Sigmoid colon (tissue), 7 donors: Measurements from ENCODE around the gene ANAPC16. TPM values are rescaled to one million over a fixed set of nuclear protein-coding genes. Genes with fewer than 3 reads are reported as not detected.

Experiments
- DNase-seq: peaks from one replicate; pipeline ENCODE4 v3.0.0-alpha.2; 2019
- H3K27ac ChIP-seq, 4 donors: fragments of 200-600 bp; sonication (generic); one replicate each; pipeline ENCODE4 v1.5.1; 2016 to 2019; ENCODE audit warnings: mild to moderate bottlenecking in 1 of 4
- H3K27me3 ChIP-seq, 3 donors: fragments of 200-600 bp; sonication (generic); one replicate each; pipeline ENCODE4 v1.5.1; 2019; ENCODE audit warnings: mild to moderate bottlenecking in 1 of 3
- H3K36me3 ChIP-seq, 4 donors: fragments of 200-600 bp; sonication (generic); one replicate each; pipeline ENCODE4 v1.5.1; 2016 to 2019
- H3K4me1 ChIP-seq, 4 donors: fragments of 200-600 bp; sonication (generic); one replicate each; pipeline ENCODE4 v1.5.1; 2017 to 2019
- H3K4me3 ChIP-seq, 4 donors: fragments of 200-600 bp; sonication (generic); one replicate each; pipeline ENCODE4 v1.5.1; 2017 to 2019; ENCODE audit warnings: mild to moderate bottlenecking in 2 of 4, moderate library complexity in 1 of 4
- H3K9me3 ChIP-seq, 4 donors: fragments of 200-600 bp in 3 of 4; sonication (generic) in 3 of 4; one replicate each; pipeline versions ENCODE4 v1.5.1 to v1.6.1; 2013 to 2019
- CTCF ChIP-seq, 4 experiments: fragments of 450-650 bp in 3 of 4; fragments of 200-600 bp in 1 of 4; IDR thresholded peaks; one replicate each; pipeline ENCODE4 v1.5.1; 2016 to 2019; ENCODE audit warnings: antibody characterized with exemption in 4 of 4, mild to moderate bottlenecking in 3 of 4, moderate library complexity in 2 of 4
- EP300 ChIP-seq, 4 donors: sonication (generic); formaldehyde crosslinking; IDR thresholded peaks; one replicate each; pipeline ENCODE4 v1.6.1; 2017; ENCODE audit warnings: antibody characterized with exemption in 4 of 4
- POLR2A ChIP-seq, 2 donors: fragments of 450-650 bp; IDR thresholded peaks; one replicate each; pipeline ENCODE4 v1.6.1; 2016; ENCODE audit warnings: antibody characterized with exemption in 2 of 2, mild to moderate bottlenecking in 2 of 2, moderate library complexity in 2 of 2
- POLR2AphosphoS5 ChIP-seq, 4 donors: sonication (generic); formaldehyde crosslinking; IDR thresholded peaks; one replicate each; pipeline ENCODE4 v1.6.1; 2017; ENCODE audit warnings: antibody characterized with exemption in 4 of 4
- WGBS, 2 donors: extraction: QIAGEN DNeasy Blood & Tissue Kit; methylation state at CpG; one replicate each; pipeline ENCODE4 v1.1.7; 2013; 5-methylcytosine and 5-hydroxymethylcytosine counted together
- intact Hi-C: fragments of 100-400 bp; cut with DNase I; formaldehyde crosslinking; loops from one replicate; pipeline ENCODE4 v1.15.1; 2023
- polyA plus RNA-seq, 3 donors: library from polyadenylated mRNA; stranded (reverse); fragments of 200-250 nt; gene quantifications; one replicate each; pipeline ENCODE4 v1.2.3, GENCODE V29; 2013
- total RNA-seq, 4 donors: library from RNA; depleted of rRNA; stranded (reverse); fragments of >200 nt; gene quantifications; one replicate each; pipeline ENCODE4 v1.1.0, GENCODE V29; 2016
- donor health status: healthy with polysubstance abuse.
- donor health status: Bipolar disorder and iron deficiency.
- donor health status: healthy.

ANAPC16 gene
- total and polyA plus RNA-seq, 7 donors = 80.0 to 228 (median 187) TPM

- Histone ChIP-seq H3K27me3 (no peaks in the 10 kb centered on the region), H3K4me3 (no peak overlapping the region), H3K27ac (no peak overlapping the region), H3K36me3 (no peaks in the 10 kb centered on the region), H3K4me1 (no peaks in the 10 kb centered on the region), H3K9me3 (no peaks in the 10 kb centered on the region)
- TF ChIP-seq POLR2AphosphoS5 (IDR thresholded peaks at IDR 0.05) (no peak), EP300 (IDR thresholded peaks at IDR 0.05) (no peak), POLR2A (IDR thresholded peaks at IDR 0.05) (no peak), CTCF (IDR thresholded peaks at IDR 0.05) (no peak)
- intact Hi-C loops = no loop called here
- WGBS, 2 donors = 46 to 76% methylated on average over 7 of the region's 7 CpGs
- DNase-seq = no peak
Observed at GRCh38 chr10:72171175-72171630, 44.6 kb upstream of the ANAPC16 start.

GRCh38 chr10:72173262-72173618 is 42.6 kb upstream of the ANAPC16 start:
- Histone ChIP-seq H3K9me3 (no peaks in the 10 kb centered on the region), H3K27me3 (no peaks in the 10 kb centered on the region), H3K36me3 (peaks cover 0 to 4% (median 0%) of the 10 kb centered on the region in 4 donors), H3K4me3 (no peak overlapping the region), H3K27ac (no peak overlapping the region), H3K4me1 (no peaks in the 10 kb centered on the region)
- TF ChIP-seq POLR2AphosphoS5 (IDR thresholded peaks at IDR 0.05) = no peak
- no peak for TF ChIP-seq POLR2A (IDR thresholded peaks at IDR 0.05)
- no peak for TF ChIP-seq EP300 (IDR thresholded peaks at IDR 0.05)
- TF ChIP-seq CTCF (IDR thresholded peaks at IDR 0.05) = no peak
- no peak for DNase-seq
- intact Hi-C loops = no loop called here
- 92% methylated on average over 3 of the region's 3 CpGs for WGBS, 2 donors

- 80 to 86% methylated on average over 7 of the region's 7 CpGs for WGBS, 2 donors
- no peaks in the 10 kb centered on the region for H3K9me3 ChIP-seq
- no peak overlapping the region for H3K27ac ChIP-seq
- H3K4me3 ChIP-seq = no peak overlapping the region
- no peaks in the 10 kb centered on the region for H3K4me1 ChIP-seq
- DNase-seq = no peak
- intact Hi-C loops = no loop called here
- TF ChIP-seq CTCF (IDR thresholded peaks at IDR 0.05) (no peak), POLR2AphosphoS5 (IDR thresholded peaks at IDR 0.05) (no peak), EP300 (IDR thresholded peaks at IDR 0.05) (no peak), POLR2A (IDR thresholded peaks at IDR 0.05) (no peak)
- no peaks in the 10 kb centered on the region for H3K27me3 ChIP-seq
- H3K36me3 ChIP-seq = peaks cover 0 to 9% (median 0%) of the 10 kb centered on the region in 4 donors
Observed at GRCh38 chr10:72173619-72174296, 42.1 kb upstream of the ANAPC16 start.

GRCh38 chr10:72174297-72174662 is 41.5 kb upstream of the ANAPC16 start:
- Histone ChIP-seq H3K27ac (no peak overlapping the region), H3K9me3 (no peaks in the 10 kb centered on the region), H3K27me3 (no peaks in the 10 kb centered on the region), H3K4me1 (no peaks in the 10 kb centered on the region), H3K36me3 (peaks cover 0 to 14% (median 0%) of the 10 kb centered on the region in 4 donors), H3K4me3 (no peak overlapping the region)
- intact Hi-C loops = no loop called here
- no peak for TF ChIP-seq EP300 (IDR thresholded peaks at IDR 0.05)
- TF ChIP-seq POLR2AphosphoS5 (IDR thresholded peaks at IDR 0.05) = no peak
- no peak for TF ChIP-seq CTCF (IDR thresholded peaks at IDR 0.05)
- no peak for TF ChIP-seq POLR2A (IDR thresholded peaks at IDR 0.05)
- no peak for DNase-seq

GRCh38 chr10:72175149-72175548 is 40.7 kb upstream of the ANAPC16 start:
- no peak overlapping the region for H3K4me3 ChIP-seq
- H3K9me3 ChIP-seq = no peaks in the 10 kb centered on the region
- WGBS, 2 donors = 62 to 80% methylated on average over 1 of the region's 1 CpG
- no peak for DNase-seq
- TF ChIP-seq POLR2AphosphoS5 (IDR thresholded peaks at IDR 0.05) (no peak), EP300 (IDR thresholded peaks at IDR 0.05) (no peak), CTCF (IDR thresholded peaks at IDR 0.05) (no peak), POLR2A (IDR thresholded peaks at IDR 0.05) (no peak)
- H3K27ac ChIP-seq = peak overlapping the region in 1 of 4 donors; percentile 23
- intact Hi-C loops = no loop called here
- H3K27me3 ChIP-seq = no peaks in the 10 kb centered on the region
- peaks cover 0 to 18% (median 0%) of the 10 kb centered on the region in 4 donors for H3K36me3 ChIP-seq
- H3K4me1 ChIP-seq = no peaks in the 10 kb centered on the region
